SK-N-SH (cell line): ENCODE measurements around the gene ARMC3. TPM values are rescaled to one million over a fixed set of nuclear protein-coding genes. Genes with fewer than 3 reads are reported as not detected.

Experiments used
- CTCF ChIA-PET: fragments of 300-600, 350-600 bp; formaldehyde crosslinking; extraction: SDS; loops from one replicate; lab custom pipeline; 2021; lab: Yijun Ruan, JAX
- POLR2A ChIA-PET: fragments of 350-600 bp; sonication (Branson Sonifier 250); formaldehyde crosslinking; extraction: SDS; loops from one replicate; lab custom pipeline; 2020; ENCODE audit warnings: antibody characterized with exemption, inconsistent platforms; lab: Yijun Ruan, JAX
- DNase-seq: peaks from one replicate; pipeline ENCODE4 v3.0.0; 2012
- H2AFZ ChIP-seq: fragments of 200-600 bp; sonication (generic); 2 replicates; pipeline ENCODE4 v1.8.1; 2016; ENCODE audit warnings: antibody characterized with exemption, mild to moderate bottlenecking, low read depth
- H3F3A ChIP-seq: fragments of 200-600 bp; sonication (generic); replicated peaks from 2 replicates; pipeline ENCODE3; 2016; ENCODE audit warnings: antibody characterized with exemption, mild to moderate bottlenecking; ENCODE audit not compliant: insufficient read depth
- H3K27ac ChIP-seq, 2 experiments: fragments of 200-500 bp in 1 of 2; fragments of 200-600 bp in 1 of 2; sonication (Bioruptor generic) in 1 of 2; sonication (generic), shearing (Covaris generic) in 1 of 2; 2 replicates each; pipeline versions ENCODE4 v1.5.1 to v1.6.1; 2014 to 2016; ENCODE audit warnings: low read depth in 2 of 2, inconsistent platforms in 1 of 2, low read length in 1 of 2, mild to moderate bottlenecking in 1 of 2, mixed read lengths in 1 of 2
- H3K27me3 ChIP-seq: fragments of 200-600 bp; sonication (generic), shearing (Covaris generic); 2 replicates; pipeline ENCODE4 v1.6.1; 2016; ENCODE audit warnings: mixed run types; ENCODE audit not compliant: insufficient read depth
- H3K36me3 ChIP-seq, 2 experiments: fragments of 200-500 bp in 1 of 2; fragments of 200-600 bp in 1 of 2; sonication (Bioruptor generic) in 1 of 2; sonication (generic) in 1 of 2; replicated peaks in 1 of 2; 2 replicates each; pipeline versions ENCODE3 to v1.5.1; 2014 to 2016; ENCODE audit warnings: low read length in 1 of 2, mild to moderate bottlenecking in 1 of 2; ENCODE audit not compliant: insufficient read depth in 2 of 2, control insufficient read depth in 1 of 2
- H3K4me1 ChIP-seq, 2 experiments: fragments of 200-500 bp in 1 of 2; fragments of 200-600 bp in 1 of 2; sonication (Bioruptor generic) in 1 of 2; sonication (generic), shearing (Covaris generic) in 1 of 2; 2 replicates each; pipeline versions ENCODE4 v1.5.1 to v1.6.1; 2014 to 2016; ENCODE audit warnings: low read depth in 1 of 2, low read length in 1 of 2, mixed run types in 1 of 2; ENCODE audit not compliant: insufficient read depth in 2 of 2, control insufficient read depth in 1 of 2
- H3K4me2 ChIP-seq: fragments of 200-600 bp; sonication (generic), shearing (Covaris generic); 2 replicates; pipeline ENCODE4 v1.6.1; 2017; ENCODE audit warnings: mixed run types
- H3K4me3 ChIP-seq, 2 experiments: fragments of 200-500 bp in 1 of 2; fragments of 200-600 bp in 1 of 2; sonication (Bioruptor generic) in 1 of 2; sonication (generic), shearing (Covaris generic) in 1 of 2; 2 replicates each; pipeline versions ENCODE4 v1.5.1 to v1.8.1; 2014 to 2016; ENCODE audit warnings: low read depth in 2 of 2, inconsistent platforms in 1 of 2, low read length in 1 of 2, mild to moderate bottlenecking in 1 of 2, mixed read lengths in 1 of 2, moderate library complexity in 1 of 2
- H3K79me2 ChIP-seq: fragments of 200-600 bp; sonication (generic); 2 replicates; pipeline ENCODE4 v1.8.1; 2017; ENCODE audit warnings: mild to moderate bottlenecking; ENCODE audit not compliant: insufficient read depth
- H3K9ac ChIP-seq: fragments of 200-600 bp; sonication (generic); 2 replicates; pipeline ENCODE4 v1.6.1; 2017; ENCODE audit warnings: mixed run types
- H3K9me2 ChIP-seq: fragments of 200-600 bp; sonication (generic); 2 replicates; pipeline ENCODE4 v1.6.1; 2017; ENCODE audit warnings: mixed run types
- H3K9me3 ChIP-seq: fragments of 200-600 bp; sonication (generic); 2 replicates; pipeline ENCODE4 v1.6.1; 2017; ENCODE audit warnings: mixed run types, mild to moderate bottlenecking, moderate library complexity
- H4K20me1 ChIP-seq: fragments of 200-600 bp; sonication (generic); 2 replicates; pipeline ENCODE4 v1.6.1; 2017; ENCODE audit warnings: mild to moderate bottlenecking, mixed run types; ENCODE audit not compliant: insufficient read depth
- CHD2 ChIP-seq: fragments of 150-350 bp; IDR thresholded peaks from 2 replicates; pipeline ENCODE4 v1.6.1; 2018; ENCODE audit warnings: low read length; ENCODE audit not compliant: partially characterized antibody
- ELF1 ChIP-seq: IDR thresholded peaks from 2 replicates; pipeline ENCODE4 v1.4.0; 2012
- EP300 ChIP-seq, 2 experiments: IDR thresholded peaks; 2 replicates each; pipeline versions ENCODE4 v1.4.0 to v1.6.1; 2012; ENCODE audit warnings: borderline replicate concordance in 1 of 2, low read depth in 1 of 2, low read length in 1 of 2
- EZH2phosphoT487 ChIP-seq: fragments of 200-600 bp; sonication (generic); IDR thresholded peaks from 2 replicates; pipeline ENCODE4 v1.6.1; 2017; ENCODE audit warnings: low read depth, mixed run types, mild to moderate bottlenecking, antibody characterized with exemption, moderate library complexity, borderline replicate concordance
- FOXM1 ChIP-seq: IDR thresholded peaks from 2 replicates; pipeline ENCODE4 v1.4.0; 2012; ENCODE audit warnings: low read depth, mild to moderate bottlenecking
- JUND ChIP-seq: IDR thresholded peaks from 2 replicates; pipeline ENCODE4 v1.4.0; 2012
- NRF1 ChIP-seq: IDR thresholded peaks from 2 replicates; pipeline ENCODE4 v1.6.1; 2012; ENCODE audit warnings: low read depth, mild to moderate bottlenecking, low read length
- POLR2AphosphoS5 ChIP-seq: IDR thresholded peaks from 2 replicates; pipeline ENCODE4 v1.6.1; 2012; ENCODE audit warnings: low read depth, low read length
- RAD21 ChIP-seq: IDR thresholded peaks from 2 replicates; pipeline ENCODE4 v1.6.1; 2012; ENCODE audit warnings: mild to moderate bottlenecking, low read length
- RFX5 ChIP-seq: IDR thresholded peaks from 2 replicates; pipeline ENCODE4 v1.6.1; 2012; ENCODE audit warnings: mild to moderate bottlenecking, improper control_type of control experiment, low read length
- RXRA ChIP-seq: IDR thresholded peaks from 2 replicates; pipeline ENCODE4 v1.4.0; 2012; ENCODE audit warnings: low read depth, mild to moderate bottlenecking, borderline replicate concordance
- SIN3A ChIP-seq: IDR thresholded peaks from 2 replicates; pipeline ENCODE4 v1.6.1; 2012; ENCODE audit warnings: low read depth, mild to moderate bottlenecking, low read length, moderate library complexity, borderline replicate concordance
- SMC3 ChIP-seq: IDR thresholded peaks from 2 replicates; pipeline ENCODE4 v1.6.1; 2012; ENCODE audit warnings: low read depth, low read length, improper control_type of control experiment
- TCF12 ChIP-seq: IDR thresholded peaks from 2 replicates; pipeline ENCODE4 v1.4.0; 2012
- TEAD4 ChIP-seq: IDR thresholded peaks from 2 replicates; pipeline ENCODE4 v1.4.0; 2012; ENCODE audit warnings: mild to moderate bottlenecking, borderline replicate concordance; ENCODE audit not compliant: insufficient read depth
- YY1 ChIP-seq: IDR thresholded peaks from 2 replicates; pipeline ENCODE4 v1.4.0; 2012; ENCODE audit warnings: low read depth, mild to moderate bottlenecking
- ZBTB33 ChIP-seq: IDR thresholded peaks from 2 replicates; pipeline ENCODE4 v1.4.0; 2012; ENCODE audit warnings: low read depth, borderline replicate concordance
- WGBS: methylation state at CpG from one replicate; pipeline ENCODE4 v1.1.6; 2017; ENCODE audit warnings: low lambda C conversion rate; 5-methylcytosine and 5-hydroxymethylcytosine counted together
- polyA plus RNA-seq, 3 experiments: library from polyadenylated mRNA; depleted of rRNA; stranded (reverse); fragments of >200 nt; gene quantifications; 2 replicates each; pipeline ENCODE4 v1.2.3, GENCODE V29; 2012
- TF ChIP-seq, protein P1 (sequence below): IDR thresholded peaks from 2 replicates; pipeline ENCODE4 v1.4.0; 2012; ENCODE audit warnings: low read depth
- TF ChIP-seq, protein P2 (sequence below): fragments of 150-350 bp; IDR thresholded peaks from 2 replicates; pipeline ENCODE4 v1.6.1; 2017; ENCODE audit warnings: antibody characterized with exemption, low read length, low read depth, borderline replicate concordance
- TF ChIP-seq, protein P3 (sequence below): IDR thresholded peaks from 2 replicates; pipeline ENCODE4 v1.6.1; 2012; ENCODE audit warnings: mild to moderate bottlenecking, low read depth, low read length, moderate library complexity

The ARMC3 gene
- polyA plus RNA-seq, 1 of the 3 experiments (the other 2 are of a cell fraction) = not detected

DNA sequence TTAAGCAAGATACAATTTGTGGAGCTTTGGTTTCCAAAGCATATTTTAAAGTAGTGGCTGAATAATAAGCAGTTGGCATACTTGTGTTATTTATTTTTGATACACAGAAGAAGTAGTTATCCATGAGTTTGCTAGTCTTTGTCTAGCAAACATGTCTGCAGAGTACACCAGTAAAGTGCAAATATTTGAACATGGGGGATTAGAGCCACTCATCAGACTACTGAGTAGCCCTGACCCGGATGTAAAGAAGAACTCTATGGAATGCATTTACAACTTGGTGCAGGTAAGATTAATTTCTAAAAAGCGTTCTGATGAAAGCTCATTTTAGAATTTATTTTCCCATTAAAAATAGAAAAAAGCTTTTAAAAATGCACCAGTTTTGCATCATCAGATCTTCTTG is 31.4 kb downstream of the ARMC3 start:
- Histone ChIP-seq H2AFZ (no peak overlapping the region), H3K4me2 (no peak overlapping the region), H3K9ac (no peak overlapping the region), H4K20me1 (no peaks in the 10 kb centered on the region), H3K9me2 (no peaks in the 10 kb centered on the region), H3K4me3 (no peak overlapping the region), H3K79me2 (no peaks in the 10 kb centered on the region), H3F3A (no peaks in the 10 kb centered on the region), H3K27ac (no peak overlapping the region), H3K9me3 (no peaks in the 10 kb centered on the region), H3K27me3 (no peaks in the 10 kb centered on the region), H3K4me1 (no peaks in the 10 kb centered on the region), H3K36me3 (no peaks in the 10 kb centered on the region)
- POLR2A ChIA-PET = no interaction called here
- DNase-seq = no peak
- 68% methylated on average over 2 of the region's 2 CpGs for WGBS
- TF ChIP-seq YY1 = no peak
- TF ChIP-seq TEAD4 = no peak
- no peak for TF ChIP-seq SMC3
- TF ChIP-seq, protein P1, sequence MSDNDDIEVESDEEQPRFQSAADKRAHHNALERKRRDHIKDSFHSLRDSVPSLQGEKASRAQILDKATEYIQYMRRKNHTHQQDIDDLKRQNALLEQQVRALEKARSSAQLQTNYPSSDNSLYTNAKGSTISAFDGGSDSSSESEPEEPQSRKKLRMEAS = no peak
- no peak for TF ChIP-seq TCF12
- CTCF ChIA-PET = interaction anchor here (1.6 kb wide), 1 partner anchor 23 kb away, joined by 5 read pairs; no protein-coding TSS in a partner anchor

DNA sequence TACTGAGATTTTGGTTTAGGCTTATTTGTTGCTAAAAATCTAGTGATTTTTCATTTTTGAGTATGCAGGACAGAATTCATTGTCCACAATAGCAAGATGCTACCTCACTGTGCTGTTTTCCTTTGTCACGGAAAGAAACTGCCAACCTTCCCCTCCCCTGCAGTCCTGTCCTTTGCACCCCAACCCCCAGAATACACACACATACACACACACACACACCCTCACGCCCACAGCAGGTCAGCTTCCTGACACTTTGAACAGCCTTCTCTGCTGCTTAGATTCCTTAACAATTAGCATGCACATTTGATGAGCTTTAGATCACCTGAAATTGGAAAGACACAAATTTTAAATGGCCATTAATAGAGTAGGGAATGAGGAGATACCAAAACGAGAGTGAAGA is 32.1 kb downstream of the ARMC3 start:
- Histone ChIP-seq H3K27ac (no peak overlapping the region), H3F3A (no peaks in the 10 kb centered on the region), H3K4me1 (no peaks in the 10 kb centered on the region), H3K36me3 (no peaks in the 10 kb centered on the region), H3K27me3 (no peaks in the 10 kb centered on the region), H3K9me2 (no peaks in the 10 kb centered on the region)
- DNase-seq = no peak
- CTCF ChIA-PET = interaction anchor here (1.6 kb wide), 1 partner anchor 24 kb away, joined by 5 read pairs; no protein-coding TSS in a partner anchor
- TF ChIP-seq, protein P1 = no peak
- TF ChIP-seq CHD2 (no peak), RFX5 (no peak), NRF1 (no peak), RXRA (no peak), ELF1 (no peak), ZBTB33 (no peak), JUND (no peak), YY1 (no peak), POLR2AphosphoS5 (no peak), EP300 (IDR thresholded peaks at IDR 0.05; ENCODE audit: borderline replicate concordance in 1 of 2, low read depth in 1 of 2, low read length in 1 of 2) (no peak), SIN3A (no peak), RAD21 (no peak), FOXM1 (no peak), EZH2phosphoT487 (no peak), TCF12 (no peak)
- TF ChIP-seq, protein P2, sequence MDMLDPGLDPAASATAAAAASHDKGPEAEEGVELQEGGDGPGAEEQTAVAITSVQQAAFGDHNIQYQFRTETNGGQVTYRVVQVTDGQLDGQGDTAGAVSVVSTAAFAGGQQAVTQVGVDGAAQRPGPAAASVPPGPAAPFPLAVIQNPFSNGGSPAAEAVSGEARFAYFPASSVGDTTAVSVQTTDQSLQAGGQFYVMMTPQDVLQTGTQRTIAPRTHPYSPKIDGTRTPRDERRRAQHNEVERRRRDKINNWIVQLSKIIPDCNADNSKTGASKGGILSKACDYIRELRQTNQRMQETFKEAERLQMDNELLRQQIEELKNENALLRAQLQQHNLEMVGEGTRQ = no peak
- TF ChIP-seq, protein P3, sequence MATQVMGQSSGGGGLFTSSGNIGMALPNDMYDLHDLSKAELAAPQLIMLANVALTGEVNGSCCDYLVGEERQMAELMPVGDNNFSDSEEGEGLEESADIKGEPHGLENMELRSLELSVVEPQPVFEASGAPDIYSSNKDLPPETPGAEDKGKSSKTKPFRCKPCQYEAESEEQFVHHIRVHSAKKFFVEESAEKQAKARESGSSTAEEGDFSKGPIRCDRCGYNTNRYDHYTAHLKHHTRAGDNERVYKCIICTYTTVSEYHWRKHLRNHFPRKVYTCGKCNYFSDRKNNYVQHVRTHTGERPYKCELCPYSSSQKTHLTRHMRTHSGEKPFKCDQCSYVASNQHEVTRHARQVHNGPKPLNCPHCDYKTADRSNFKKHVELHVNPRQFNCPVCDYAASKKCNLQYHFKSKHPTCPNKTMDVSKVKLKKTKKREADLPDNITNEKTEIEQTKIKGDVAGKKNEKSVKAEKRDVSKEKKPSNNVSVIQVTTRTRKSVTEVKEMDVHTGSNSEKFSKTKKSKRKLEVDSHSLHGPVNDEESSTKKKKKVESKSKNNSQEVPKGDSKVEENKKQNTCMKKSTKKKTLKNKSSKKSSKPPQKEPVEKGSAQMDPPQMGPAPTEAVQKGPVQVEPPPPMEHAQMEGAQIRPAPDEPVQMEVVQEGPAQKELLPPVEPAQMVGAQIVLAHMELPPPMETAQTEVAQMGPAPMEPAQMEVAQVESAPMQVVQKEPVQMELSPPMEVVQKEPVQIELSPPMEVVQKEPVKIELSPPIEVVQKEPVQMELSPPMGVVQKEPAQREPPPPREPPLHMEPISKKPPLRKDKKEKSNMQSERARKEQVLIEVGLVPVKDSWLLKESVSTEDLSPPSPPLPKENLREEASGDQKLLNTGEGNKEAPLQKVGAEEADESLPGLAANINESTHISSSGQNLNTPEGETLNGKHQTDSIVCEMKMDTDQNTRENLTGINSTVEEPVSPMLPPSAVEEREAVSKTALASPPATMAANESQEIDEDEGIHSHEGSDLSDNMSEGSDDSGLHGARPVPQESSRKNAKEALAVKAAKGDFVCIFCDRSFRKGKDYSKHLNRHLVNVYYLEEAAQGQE = no peak
- TF ChIP-seq, all 33 proteins: peak for 0
- POLR2A ChIA-PET = no interaction called here
- Histone ChIP-seq H3K9me3 (no peaks in the 10 kb centered on the region), H3K4me3 (no peak overlapping the region), H2AFZ (no peak overlapping the region), H3K79me2 (no peaks in the 10 kb centered on the region), H3K4me2 (no peak overlapping the region), H3K9ac (no peak overlapping the region), H4K20me1 (no peaks in the 10 kb centered on the region)
- 53% methylated on average over 3 of the region's 3 CpGs for WGBS
